Keratinocyte (primary cell): ENCODE measurements around the gene MSL3B.

Experiments used
- DNase-seq: peaks from one replicate; pipeline ENCODE4 v3.0.0-alpha.2; 2011; ENCODE audit warnings: low read depth, missing footprints, low spot score
- FAIRE-seq: peaks from 2 replicates; lab custom pipeline; 2011; peaks lifted over from hg19 to GRCh38; lab: Jason Lieb, UNC
- H2AFZ ChIP-seq: 2 replicates; pipeline ENCODE4 v1.6.0; 2012; ENCODE audit warnings: low read length, control low read depth, inconsistent platforms; ENCODE audit not compliant: control insufficient read depth
- H3K27ac ChIP-seq: 2 replicates; pipeline ENCODE4 v1.5.1; 2011; ENCODE audit warnings: low read length; ENCODE audit not compliant: control insufficient read depth, insufficient read depth
- H3K27me3 ChIP-seq: 3 replicates; pipeline ENCODE4 v1.6.0; 2011; ENCODE audit warnings: low read length; ENCODE audit not compliant: control insufficient read depth, insufficient read depth; ENCODE audit errors: extremely low read depth
- H3K36me3 ChIP-seq, 2 experiments: 2 replicates in 1 of 2; 3 replicates in 1 of 2; pipeline ENCODE4 v1.5.1; 2011; ENCODE audit warnings: low read length in 2 of 2, mild to moderate bottlenecking in 1 of 2; ENCODE audit not compliant: control insufficient read depth in 2 of 2, insufficient read depth in 2 of 2; ENCODE audit errors: extremely low read depth in 1 of 2
- H3K4me1 ChIP-seq: 3 replicates; pipeline ENCODE4 v1.5.1; 2011; ENCODE audit warnings: low read length; ENCODE audit not compliant: control insufficient read depth, insufficient read depth; ENCODE audit errors: extremely low read depth
- H3K4me2 ChIP-seq: 3 replicates; pipeline ENCODE4 v1.6.0; 2011; ENCODE audit warnings: low read depth, low read length; ENCODE audit not compliant: control insufficient read depth, insufficient read depth; ENCODE audit errors: extremely low read depth
- H3K4me3 ChIP-seq, 3 experiments: fragments of 200-600 bp in 1 of 3; sonication (generic) in 1 of 3; 2 replicates in 2 of 3; 3 replicates in 1 of 3; pipeline ENCODE4 v1.5.1; 2011 to 2016; ENCODE audit warnings: low read length in 3 of 3, mild to moderate bottlenecking in 3 of 3, control low read depth in 2 of 3, inconsistent platforms in 1 of 3, low read depth in 1 of 3, mixed read lengths in 1 of 3, mixed run types in 1 of 3, moderate library complexity in 1 of 3; ENCODE audit not compliant: control insufficient read depth in 2 of 3, insufficient read depth in 2 of 3; ENCODE audit errors: extremely low read depth in 1 of 3
- H3K79me2 ChIP-seq: 2 replicates; pipeline ENCODE4 v1.6.0; 2012; ENCODE audit warnings: low read length; ENCODE audit not compliant: control insufficient read depth, insufficient read depth
- H3K9ac ChIP-seq: 3 replicates; pipeline ENCODE4 v1.6.0; 2011; ENCODE audit warnings: low read length; ENCODE audit not compliant: control insufficient read depth, insufficient read depth; ENCODE audit errors: extremely low read depth
- H3K9me1 ChIP-seq: 3 replicates; pipeline ENCODE4 v1.6.0; 2011; ENCODE audit warnings: low read length; ENCODE audit not compliant: control insufficient read depth, insufficient read depth; ENCODE audit errors: extremely low read depth
- H3K9me3 ChIP-seq: 2 replicates; pipeline ENCODE4 v1.5.1; 2012; ENCODE audit warnings: low read depth, low read length; ENCODE audit not compliant: control insufficient read depth
- H4K20me1 ChIP-seq: 3 replicates; pipeline ENCODE4 v1.6.0; 2011; ENCODE audit warnings: low read length; ENCODE audit not compliant: control insufficient read depth, insufficient read depth; ENCODE audit errors: extremely low read depth
- EZH2 ChIP-seq: IDR thresholded peaks from one replicate; pipeline ENCODE4 v1.6.1; 2012; ENCODE audit warnings: inconsistent platforms, mild to moderate bottlenecking, low read length, moderate library complexity
- dilution Hi-C: fragments of 300-500 bp; cut with MboI; formaldehyde crosslinking; loops from one replicate; pipeline ENCODE4 v1.7.0; 2020; ENCODE audit warnings: low sequenced_read_pairs; ENCODE audit not compliant: extremely low pct_ligation_motif_present
- TF ChIP-seq, protein P1 (sequence below), 3 experiments: IDR thresholded peaks in 1 of 3; conservative IDR thresholded peaks in 1 of 3; optimal IDR thresholded peaks in 1 of 3; 2 replicates in 2 of 3; 3 replicates in 1 of 3; pipeline versions ENCODE3 to v1.5.1; 2011; ENCODE audit warnings: low read length in 3 of 3, mild to moderate bottlenecking in 3 of 3, moderate library complexity in 2 of 3, control low read depth in 1 of 3, inconsistent platforms in 1 of 3; ENCODE audit not compliant: insufficient read depth in 2 of 3; ENCODE audit errors: extremely low read depth in 1 of 3

The MSL3B gene

DNA sequence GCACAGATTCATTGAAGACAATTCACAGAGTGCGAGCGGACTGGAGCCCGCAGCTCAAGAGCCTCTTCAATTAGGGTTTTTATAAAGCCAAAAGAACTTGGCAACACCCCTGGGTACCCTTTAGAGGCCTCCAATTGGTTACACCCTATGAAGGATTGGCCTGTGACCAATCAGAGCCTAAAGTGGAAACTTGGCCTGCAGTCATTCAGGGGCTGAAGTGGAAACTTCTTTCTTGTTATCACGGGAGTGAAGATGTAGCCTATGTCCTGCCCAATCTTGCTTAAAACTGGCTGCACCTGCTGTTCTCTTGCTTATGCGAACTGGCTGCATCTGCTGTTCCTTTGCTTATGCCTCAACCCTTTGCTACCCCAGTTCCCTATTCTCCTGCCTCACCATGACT lies 12.0 kb downstream of the MSL3B start:
- Histone ChIP-seq H3K27ac (no peak overlapping the region), H3K4me1 (peaks cover 21% of the 10 kb centered on the region), H3K9me3 (no peaks in the 10 kb centered on the region), H3K27me3 (no peaks in the 10 kb centered on the region), H4K20me1 (no peaks in the 10 kb centered on the region), H3K4me2 (no peak overlapping the region), H3K4me3 (no peak overlapping the region), H3K79me2 (peaks cover 30% of the 10 kb centered on the region), H3K36me3 (no peaks in the 10 kb centered on the region), H3K9ac (no peak overlapping the region), H3K9me1 (no peaks in the 10 kb centered on the region), H2AFZ (no peak overlapping the region)
- TF ChIP-seq, protein P1, sequence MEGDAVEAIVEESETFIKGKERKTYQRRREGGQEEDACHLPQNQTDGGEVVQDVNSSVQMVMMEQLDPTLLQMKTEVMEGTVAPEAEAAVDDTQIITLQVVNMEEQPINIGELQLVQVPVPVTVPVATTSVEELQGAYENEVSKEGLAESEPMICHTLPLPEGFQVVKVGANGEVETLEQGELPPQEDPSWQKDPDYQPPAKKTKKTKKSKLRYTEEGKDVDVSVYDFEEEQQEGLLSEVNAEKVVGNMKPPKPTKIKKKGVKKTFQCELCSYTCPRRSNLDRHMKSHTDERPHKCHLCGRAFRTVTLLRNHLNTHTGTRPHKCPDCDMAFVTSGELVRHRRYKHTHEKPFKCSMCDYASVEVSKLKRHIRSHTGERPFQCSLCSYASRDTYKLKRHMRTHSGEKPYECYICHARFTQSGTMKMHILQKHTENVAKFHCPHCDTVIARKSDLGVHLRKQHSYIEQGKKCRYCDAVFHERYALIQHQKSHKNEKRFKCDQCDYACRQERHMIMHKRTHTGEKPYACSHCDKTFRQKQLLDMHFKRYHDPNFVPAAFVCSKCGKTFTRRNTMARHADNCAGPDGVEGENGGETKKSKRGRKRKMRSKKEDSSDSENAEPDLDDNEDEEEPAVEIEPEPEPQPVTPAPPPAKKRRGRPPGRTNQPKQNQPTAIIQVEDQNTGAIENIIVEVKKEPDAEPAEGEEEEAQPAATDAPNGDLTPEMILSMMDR (optimal IDR thresholded peaks at IDR 0.05 in 1 of 3, IDR thresholded peaks at IDR 0.05 in 1 of 3, conservative IDR thresholded peaks at IDR 0.05 in 1 of 3; ENCODE audit: extremely low read depth in 1 of 3, insufficient read depth in 2 of 3, low read length in 3 of 3) = no peak
- no peak for TF ChIP-seq EZH2
- no peak for DNase-seq
- dilution Hi-C loops = no loop called here
- FAIRE-seq = no peak

DNA sequence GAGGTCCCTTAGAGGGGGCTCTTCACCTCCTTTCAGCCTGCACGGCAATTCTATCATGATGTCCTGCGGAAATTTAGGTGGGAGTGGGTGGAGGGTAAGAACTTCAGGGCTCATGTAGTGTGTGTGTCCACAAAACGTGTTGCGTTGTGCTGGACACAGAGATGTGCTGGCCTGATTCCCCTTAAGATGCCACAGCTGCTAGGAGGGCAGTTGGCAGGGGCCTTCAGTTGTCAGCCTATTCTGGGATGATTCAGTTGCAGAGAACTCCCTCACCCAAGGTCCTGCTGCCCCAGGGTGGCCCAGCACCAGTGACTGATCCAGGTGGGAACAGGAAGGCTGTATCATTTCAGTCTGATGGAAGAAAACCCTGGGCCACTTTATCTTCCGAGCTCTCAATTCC lies 12.8 kb downstream of the MSL3B start:
- peaks cover 38% of the 10 kb centered on the region for H3K79me2 ChIP-seq
- no peaks in the 10 kb centered on the region for H4K20me1 ChIP-seq
- dilution Hi-C loops = no loop called here
- TF ChIP-seq EZH2 = no peak
- TF ChIP-seq, protein P1 (optimal IDR thresholded peaks at IDR 0.05 in 1 of 3, IDR thresholded peaks at IDR 0.05 in 1 of 3, conservative IDR thresholded peaks at IDR 0.05 in 1 of 3; ENCODE audit: extremely low read depth in 1 of 3, insufficient read depth in 2 of 3, low read length in 3 of 3) = no peak
- H3K9ac ChIP-seq = peak overlapping the region; percentile 71
- H3K9me1 ChIP-seq = no peaks in the 10 kb centered on the region
- FAIRE-seq (no peak), DNase-seq (no peak)
- peaks cover 0 to 7% of the 10 kb centered on the region in 2 experiments for H3K36me3 ChIP-seq
- H3K27me3 ChIP-seq = no peaks in the 10 kb centered on the region
- H3K9me3 ChIP-seq = no peaks in the 10 kb centered on the region
- peak overlapping the region; percentile 79 for H3K4me2 ChIP-seq
- peaks cover 21% of the 10 kb centered on the region for H3K4me1 ChIP-seq
- no peak overlapping the region for H3K27ac ChIP-seq
- no peak overlapping the region for H2AFZ ChIP-seq
- H3K4me3 ChIP-seq = no peak overlapping the region
